Measurements from ENCODE around the gene FOXF2.
A peak's percentile ranks its signal among the peaks of the same experiment; 100 is the strongest.

FOXF2 gene

DNA sequence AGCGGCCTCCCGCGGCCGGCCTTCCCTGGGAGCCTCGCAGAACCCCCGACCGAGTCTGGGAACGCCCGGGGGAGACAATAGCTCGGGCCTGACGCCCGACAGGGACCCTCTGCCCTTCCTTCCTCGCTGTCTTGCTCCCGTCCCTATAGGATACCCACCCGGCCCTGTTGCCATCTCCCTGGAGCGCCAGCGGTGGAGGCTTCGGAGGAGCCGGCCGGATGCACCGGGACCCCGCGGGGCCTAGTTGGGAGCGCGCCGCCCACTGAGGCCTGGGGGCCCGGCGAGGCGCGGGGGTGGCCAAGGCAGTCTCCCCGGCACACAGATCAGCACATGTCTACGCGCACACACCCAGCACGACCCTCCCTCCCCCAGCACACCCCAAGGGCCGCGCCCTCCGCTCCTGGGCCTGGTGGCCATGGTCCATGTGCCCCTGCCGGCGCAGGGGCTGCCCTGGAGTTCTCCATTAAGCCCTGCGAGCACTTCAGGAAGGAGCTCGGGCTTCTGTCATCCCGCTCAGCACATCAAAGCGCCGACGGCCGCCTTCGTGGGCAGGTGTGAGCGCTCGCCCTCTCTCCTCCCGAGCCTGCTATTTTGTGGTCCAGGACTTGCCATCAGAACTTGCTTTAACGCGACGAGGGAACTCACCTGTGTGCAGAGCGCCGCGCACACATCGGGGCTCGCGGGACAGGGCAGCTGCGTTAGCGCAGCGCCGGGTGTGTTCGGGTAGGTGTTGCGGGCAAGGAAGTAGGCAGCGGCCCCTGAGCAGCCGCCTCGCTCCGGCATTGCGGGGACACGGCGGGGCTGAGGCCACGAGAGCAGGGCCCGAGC is 3.7 kb downstream of the FOXF2 start:
- DNase-seq, result no peak

DNA sequence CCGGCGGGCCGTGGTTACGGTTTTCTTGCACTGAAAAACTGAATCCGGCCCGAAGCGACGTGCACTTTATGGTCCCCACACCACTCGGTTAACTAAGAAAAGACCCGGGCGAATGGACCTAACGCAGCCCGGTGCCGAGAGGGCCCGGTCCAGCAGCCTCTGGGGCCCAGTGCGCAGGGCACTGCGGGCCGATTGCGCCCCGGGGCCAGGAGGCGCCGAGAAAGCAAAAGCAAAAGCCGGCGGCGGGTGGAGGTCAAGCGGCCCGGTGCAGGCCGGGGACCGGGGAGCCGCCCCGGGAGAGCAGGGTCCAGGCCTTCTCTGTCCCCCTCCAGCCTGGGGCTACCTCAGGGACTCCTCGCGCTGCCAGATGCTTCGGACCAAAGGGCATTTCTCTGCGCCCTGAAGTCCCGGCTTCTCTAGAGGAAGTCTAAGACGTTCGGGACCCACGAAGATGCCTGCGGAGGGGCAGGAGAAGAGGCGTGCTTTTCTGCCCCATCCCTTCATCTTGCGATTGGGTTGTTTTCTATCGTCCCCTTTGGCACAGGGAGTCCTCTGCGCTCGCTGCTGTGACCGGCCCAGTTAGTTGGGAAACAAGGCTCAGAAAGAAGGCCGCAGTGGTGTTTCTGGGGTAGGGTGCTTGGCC is 4.4 kb downstream of the FOXF2 start:
- DNase-seq, result no peak

DNA sequence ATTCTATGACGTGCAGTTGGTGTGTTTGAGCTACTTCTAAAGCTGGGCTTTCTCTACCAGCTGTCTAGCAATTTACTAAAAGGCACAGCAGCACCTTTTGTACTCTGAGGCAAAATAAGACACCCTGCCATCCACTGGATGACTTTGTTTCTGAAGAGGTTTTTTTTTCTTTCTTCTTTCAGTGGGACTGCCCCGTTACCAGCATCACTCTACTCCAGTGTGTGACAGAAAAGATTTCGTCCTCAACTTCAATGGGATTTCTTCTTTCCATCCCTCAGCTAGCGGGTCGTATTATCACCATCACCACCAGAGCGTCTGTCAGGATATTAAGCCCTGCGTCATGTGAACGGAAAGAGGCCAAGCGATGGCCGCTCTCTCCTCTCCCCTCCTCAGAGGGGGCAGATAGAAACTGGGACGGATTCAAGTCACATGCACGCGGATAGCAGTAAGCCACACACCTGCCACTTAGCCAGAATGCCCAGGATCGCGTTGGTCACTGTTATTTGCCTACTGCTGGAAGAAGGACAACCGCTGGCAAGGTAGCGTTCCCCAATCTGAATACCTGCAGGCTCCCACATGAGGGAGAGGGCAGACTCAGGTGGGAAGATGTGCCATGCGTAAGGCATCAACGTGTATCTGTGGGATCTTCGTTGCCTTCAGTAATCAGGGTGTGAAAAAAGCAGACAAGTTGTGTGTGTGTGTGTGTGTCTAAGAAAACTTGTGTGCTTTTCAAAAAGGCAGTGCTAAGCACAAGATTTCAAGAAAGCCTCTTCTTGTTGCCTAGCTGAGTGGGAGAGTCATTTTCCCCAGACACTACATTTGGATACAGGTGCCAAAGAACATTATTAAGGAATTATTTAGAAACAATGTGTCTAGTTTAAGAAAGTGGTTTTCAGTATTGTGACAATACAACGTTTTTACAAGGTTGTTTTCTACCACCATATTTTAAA is 5.4 kb downstream of the FOXF2 start:
- no peak for DNase-seq

DNA sequence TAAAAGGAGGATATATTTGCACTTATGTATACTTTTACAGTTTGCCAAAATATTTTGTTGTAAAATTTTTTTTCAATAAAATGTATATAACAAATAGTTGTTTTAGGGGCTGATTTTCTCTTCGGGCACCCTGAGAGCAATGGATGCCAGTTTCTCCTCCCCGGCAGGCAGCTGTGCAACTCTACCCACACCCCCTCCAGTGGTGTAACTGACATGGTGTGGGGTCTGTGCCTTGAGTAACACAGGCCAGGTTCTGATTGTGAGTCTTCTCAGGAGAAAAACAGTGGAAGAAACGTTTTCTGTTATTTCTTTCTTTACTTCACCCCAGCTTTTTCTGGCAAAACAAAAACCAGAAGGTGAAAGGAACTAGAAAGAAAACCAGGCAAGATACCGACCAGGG is 6.1 kb downstream of the FOXF2 start:
- DNase-seq, result no peak

DNA sequence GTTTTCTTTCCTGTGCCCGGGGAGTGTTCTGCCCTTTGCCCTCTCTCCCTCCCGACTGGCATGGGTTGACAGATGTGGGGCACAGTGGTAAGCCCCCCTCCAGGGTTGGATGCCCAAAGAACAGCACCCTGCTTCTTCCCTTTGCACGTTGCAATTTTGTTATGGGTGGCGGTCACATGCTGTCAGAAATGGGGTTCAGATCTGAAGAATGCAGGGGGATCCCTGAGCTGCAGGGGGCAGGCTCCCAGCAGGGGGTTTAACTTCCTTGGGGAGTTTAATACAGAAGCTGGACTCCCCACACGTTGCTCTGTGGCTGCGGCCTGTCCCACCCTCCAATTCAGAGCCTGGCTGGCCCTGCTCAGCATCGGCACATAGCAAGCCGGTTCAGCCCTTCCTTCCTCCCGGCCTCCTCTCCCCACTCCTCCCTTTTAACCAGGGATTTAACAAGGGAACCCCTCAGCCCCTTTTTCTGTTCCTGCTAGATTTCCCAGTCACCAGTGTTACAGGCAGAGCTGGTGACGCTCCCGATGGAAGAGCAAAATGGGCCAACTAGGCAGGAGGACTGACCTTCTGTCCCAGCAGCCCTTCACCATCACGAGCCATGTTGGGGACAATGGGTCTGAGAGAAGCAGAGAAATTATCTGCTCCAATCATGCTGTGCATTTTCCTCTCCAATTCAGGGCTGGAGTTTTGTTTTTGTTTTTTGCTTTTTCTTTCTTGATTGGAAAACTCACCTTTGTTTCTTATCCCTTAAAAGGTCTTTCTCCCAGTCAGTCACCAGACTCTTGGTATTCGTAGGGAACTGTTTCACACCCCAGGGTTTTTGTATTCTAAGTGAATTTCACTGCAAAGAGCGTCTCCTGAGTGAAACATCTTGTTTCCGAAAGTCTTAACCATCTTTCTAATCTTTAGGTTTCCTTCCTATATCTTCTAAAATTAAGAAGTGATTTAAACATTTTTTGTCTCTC is 6.8 kb downstream of the FOXF2 start:
- DNase-seq, result no peak

DNA sequence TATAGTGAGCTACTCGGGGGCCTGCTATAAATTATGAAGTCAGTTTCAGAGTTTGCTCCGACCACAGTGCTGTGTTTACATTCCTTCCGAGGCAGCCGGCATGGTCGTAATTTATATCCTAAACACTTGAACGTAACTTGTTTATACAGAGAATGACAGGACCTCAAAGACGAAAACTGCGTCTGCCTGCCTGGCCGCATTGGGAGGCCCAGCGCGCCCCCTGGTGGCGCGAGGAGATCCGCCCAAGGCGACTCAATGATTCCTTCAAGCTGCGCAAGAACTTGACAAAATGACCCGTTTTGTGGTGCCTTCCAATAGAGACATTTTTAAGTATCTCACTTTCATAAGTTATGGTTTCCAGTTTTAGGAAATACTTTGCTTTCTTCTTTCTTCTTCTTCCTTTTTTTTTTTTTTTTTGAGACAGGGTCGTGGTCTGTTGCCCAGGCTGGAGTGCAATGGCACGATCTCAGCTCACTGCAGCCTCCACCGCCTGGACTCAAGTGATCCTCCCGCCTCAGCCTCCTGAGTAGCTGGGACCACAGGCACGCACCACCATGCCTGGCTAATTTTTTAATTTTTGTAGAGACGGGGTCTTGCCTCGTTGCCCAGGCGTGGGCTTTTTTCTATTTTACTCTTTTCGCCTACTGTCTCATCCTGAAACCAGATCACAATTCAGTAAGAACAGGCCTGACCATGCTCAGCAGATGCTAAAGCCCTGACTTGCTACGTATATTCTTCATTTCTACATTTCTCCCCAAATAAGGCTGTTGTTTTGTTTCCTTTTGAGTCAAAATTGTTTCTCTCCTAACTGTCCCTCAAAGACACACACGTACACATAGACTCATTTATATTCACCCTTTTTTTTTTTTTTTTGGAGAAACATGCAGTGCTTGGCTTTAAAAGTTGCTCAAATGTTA is 7.8 kb downstream of the FOXF2 start:
- peak; percentile 42 for DNase-seq

DNA sequence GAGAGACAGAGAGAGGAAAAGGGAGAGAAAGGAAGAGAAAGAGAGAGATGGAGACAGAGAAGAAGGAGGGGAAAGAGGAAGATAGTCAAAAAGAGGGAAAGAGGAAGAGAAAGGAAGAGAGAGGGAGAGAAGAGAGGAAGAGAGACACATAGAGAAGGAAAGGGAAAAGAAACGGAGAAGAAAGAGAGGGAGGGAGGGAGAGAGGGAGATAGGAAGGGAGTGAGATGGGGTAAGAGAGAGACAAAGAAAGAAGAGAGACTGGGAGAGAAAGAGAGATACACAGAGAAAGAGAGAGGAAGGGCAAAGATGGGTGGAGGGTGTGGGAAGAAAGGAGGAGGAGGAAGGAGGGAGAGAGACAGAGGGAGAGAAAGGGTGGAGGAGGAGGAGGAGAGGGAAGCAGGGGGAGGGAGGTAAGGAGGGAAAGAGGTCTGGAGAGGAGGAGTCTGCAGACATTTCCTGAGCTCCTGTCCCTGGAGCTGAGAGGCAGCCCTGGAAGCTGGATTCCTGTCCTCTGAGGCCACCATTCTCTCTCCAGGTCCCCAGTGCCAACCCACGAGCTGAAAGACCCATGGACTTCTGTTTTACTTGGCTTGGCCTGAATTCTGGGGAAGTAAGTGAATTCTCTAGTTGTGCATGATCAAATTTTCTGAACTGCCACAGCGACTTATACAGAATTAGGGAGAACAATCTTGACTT is 9.9 kb downstream of the FOXF2 start:
- DNase-seq, result no peak

DNA sequence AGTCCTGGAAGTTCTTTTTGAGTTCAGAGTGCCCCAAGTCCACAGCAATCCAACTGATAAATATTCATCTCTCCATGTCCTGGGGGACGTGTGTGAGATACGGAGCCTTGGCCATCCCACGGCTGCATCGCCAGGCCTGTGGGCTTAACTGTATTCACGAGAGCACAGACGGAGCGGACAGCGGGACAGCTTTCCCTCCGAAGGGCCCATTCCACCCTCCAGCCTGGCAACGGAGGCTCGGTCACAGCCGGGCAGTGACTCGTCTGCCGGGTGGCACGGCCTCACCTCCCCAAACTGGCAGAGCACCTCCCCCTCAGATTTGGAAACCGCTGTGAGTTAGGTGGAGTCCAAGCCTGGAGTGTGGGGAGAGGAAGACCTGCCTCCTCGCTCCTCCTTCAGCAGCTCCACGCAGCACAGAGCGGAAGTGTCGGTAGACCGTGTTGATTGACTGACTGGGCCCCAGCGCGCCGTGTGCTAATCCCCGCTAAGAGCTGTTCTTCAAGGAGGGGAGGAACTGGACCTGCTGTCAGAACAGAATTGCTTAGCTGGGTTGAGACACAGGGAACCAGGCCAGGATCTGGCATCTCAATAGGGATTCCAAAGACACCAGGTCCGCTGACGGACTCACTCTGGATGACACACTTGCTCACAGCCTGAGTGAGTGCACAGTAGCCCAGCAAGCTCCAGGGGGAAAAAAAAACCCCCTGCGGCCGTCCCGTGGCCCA is 10.9 kb downstream of the FOXF2 start:
- DNase-seq, result no peak

DNA sequence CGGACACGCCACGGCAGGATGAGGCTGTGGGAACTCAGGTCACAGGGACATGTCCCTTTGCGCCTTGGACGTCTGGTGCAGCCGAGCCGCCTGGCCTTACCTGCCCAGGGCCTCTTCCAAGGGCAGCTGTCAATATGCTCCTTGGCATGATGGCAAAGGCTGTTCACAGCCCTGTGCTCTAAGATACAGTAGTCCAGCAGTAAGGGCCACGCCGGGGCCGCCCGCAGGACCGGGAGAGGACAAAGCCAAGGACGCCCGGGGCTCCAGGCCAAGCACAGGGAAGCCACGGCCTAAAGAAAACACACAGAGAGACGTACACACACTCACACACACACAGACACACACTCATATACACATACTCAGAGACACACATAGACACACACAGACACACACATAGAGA is 13.0 kb downstream of the FOXF2 start:
- DNase-seq, result no peak

DNA sequence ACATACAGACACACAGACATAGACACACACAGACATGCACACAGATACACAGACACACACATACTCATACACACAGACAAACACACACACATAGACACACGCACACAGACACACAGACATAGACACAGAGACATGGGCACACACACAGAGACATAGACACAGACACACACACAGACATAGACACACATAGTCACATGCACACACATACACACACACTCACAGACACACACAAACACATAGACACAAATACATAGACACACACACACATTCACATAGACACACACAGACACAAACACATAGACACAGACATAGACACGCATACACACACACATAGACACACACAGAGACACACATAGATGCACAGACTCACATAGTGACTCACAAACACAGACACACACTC is 13.5 kb downstream of the FOXF2 start:
- DNase-seq, result no peak

DNA sequence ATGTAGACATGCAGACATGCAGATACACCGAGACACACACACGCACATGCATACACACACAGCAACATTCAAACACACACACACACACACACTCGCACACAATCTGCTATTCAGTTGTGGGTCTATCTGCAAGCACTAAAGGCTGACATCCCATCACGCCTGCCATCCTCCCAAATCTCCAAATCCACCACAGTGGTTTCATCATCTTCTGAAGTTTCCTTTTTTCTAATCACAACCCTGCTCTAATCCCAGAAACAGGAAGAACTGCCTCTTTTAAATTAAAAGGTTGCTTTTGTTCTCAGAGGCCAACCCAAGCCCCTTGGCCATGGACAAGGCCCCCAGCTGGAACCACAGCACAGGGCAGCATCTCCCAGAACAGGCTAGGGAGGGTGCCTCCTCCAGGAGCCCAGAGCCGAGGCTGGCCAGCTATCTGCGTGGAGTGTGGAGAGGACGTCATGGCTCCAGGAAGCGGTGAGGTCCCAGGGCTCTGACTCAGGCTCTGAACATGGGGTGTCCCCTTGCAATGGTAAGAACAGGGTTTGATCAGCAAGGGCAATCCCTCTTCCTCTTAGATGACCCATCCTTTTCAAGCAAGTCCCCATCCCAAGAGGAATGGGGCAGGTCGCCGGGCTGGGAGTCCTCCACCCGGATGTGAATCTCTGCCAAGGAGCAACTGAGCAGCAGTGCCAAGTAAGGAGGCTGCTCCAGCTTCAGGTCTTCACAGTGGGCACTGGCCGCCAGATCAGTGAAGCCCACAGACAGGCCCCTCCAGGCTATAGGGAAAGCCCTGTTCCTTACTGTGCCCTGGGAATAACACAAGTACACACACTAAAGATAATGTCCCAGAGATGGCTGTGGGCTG is 14.7 kb downstream of the FOXF2 start:
- DNase-seq, result no peak

DNA sequence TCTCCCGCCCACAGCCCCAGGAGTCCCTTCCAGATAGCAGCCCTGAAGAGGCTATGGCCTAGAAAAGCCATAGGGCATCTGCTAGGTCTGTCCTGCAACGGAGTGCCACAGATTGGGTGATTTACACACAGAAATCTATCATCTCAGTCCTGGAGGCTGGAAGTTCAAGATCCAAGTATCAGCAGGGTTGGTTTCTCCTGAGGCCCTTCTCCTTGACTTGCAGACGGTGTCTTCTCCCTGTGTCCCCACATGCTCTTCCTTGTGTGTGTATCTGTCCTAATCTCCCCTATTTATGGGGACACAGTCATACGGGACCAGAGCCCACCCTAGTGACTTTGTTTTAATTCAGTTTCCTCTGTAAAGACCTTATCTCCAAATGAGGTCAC is 15.3 kb downstream of the FOXF2 start:
- DNase-seq, result no peak

DNA sequence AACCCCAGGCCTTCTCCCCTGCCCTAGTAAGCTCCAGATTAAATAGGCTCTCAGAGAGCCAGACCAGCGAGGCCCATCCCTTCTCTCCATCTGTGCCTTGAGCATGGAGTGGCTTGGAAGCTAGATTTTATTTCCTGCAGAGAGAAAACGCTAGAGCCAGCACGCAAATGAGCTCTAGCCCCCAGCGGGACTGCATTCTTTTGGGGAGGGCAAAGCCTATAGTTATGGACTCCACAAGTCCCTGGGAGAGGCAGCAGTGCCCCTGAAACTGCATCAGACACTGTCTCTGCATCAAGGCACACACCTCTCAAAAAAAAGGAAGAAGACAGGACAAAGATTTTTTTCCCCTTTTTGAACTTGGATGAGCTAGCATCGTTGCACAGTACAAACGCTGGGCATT is 15.8 kb downstream of the FOXF2 start:
- DNase-seq, result no peak

DNA sequence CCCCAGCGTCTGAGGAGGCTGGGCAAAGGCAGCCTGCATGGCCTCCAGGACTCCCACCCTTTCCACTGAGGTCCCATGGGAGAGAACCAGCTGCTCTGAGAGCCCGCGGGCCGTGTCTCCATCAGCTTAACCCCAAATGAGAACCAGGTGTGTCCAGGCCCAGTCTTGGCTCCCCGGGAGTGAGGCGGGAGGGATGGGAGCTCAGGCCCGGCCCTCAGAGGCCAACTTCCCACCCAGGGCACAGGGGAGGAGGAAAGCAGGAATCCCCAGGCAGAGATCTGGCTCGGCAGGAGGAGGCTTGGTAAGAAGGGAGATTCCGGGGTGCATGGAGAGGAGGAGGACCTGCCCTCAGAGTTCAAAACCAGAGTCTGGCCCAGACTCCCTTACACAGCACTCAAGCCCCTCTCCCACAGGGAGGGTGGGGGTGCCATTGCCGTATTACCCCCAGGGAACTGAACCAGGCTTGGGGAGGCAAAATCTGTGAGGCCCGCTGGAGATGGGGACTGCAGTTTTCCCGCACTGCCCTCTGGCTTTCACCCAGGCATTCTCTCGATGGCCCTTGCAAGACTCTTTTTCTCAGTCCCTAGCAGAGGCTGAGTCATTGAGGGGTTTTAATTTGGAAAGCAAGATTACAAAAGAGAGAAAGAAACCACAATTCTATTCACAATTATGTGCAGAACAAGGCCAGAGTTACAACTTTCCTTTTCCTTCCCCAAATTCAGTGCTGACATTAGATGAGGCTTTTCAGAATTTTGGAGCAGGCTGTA is 17.1 kb downstream of the FOXF2 start:
- no peak for DNase-seq

DNA sequence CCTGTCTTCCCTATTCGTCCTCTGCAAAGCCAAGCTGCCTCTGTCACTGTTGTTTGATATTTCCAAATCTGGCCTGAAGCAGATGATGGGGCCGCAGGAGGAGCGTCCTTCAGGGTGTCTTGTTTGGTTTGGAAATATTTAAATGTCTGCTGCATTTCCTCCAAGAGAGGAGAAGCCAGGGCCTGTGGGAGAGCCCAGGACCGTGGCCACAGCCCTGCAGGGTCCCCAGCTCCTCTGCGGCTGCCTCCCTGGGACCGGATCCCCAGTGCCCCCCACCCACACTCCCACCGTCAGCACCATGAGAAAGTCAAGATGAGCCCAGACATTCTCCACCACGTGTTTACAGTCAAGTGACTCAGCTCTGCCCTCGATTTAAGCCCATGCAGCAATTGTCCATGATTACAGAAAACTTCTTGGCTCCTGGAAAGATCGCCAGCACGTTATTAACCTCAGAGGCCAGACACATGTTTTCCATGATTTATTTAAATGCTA is 18.2 kb downstream of the FOXF2 start:
- DNase-seq, result no peak

DNA sequence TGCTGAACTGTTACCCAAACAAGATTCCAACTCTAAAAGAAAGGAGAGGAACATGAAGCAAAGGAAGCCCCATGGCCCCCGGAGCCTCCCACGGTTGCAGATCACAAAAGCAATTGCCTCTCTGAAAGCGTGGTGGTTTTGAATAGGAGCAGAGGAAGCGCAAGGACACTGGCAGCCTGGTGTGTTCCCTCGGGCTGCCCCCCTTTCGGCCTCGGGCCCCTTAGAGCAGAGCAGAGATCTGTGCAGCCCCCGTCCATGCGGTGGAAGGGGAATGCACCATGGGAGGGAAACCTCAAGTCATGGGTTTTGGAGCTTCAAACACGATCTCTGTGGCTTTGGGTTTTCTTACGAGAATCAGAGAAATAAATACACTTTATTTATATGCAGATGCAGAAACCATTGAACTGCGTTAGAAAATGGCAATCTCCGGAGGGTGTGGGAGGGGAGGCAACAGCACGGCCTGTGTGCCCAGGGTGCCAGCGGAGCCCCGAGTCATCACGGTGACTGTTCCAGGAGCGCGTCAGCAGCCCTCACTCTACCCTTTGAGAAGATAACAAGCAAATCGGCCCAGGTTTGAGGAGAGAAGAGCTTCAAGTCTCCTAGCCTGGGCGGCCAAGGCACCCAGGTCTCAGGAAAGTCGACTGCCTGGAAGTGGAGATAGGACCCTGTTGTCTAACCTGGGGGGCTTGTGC is 20.5 kb downstream of the FOXF2 start:
- DNase-seq, result no peak

DNA sequence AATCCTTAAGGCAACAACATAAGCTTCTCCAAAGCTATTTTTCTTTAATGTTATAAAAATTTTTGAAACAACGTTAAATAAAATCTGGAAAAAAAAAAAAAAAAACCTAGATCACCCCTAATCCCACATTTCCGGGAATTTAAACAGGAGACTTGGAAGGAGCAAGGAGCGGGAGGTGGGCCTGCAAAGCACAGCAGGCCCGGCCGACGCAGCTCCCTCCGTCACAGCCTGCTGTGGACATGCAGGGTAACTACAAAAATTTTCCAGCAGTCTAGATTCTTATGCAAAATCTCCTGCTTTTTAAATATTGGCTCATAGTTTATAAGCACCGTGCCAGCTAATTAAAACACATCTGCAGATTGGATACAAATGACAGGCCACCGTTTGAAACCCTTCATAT is 23.5 kb downstream of the FOXF2 start:
- no peak for DNase-seq

Data from activated effector memory CD4-positive, alpha-beta T cell treated with Interleukin-2 at 50 U/mL for 16 hours (primary cell).